Mesenteric fat pad (tissue), 1 donor: ENCODE results near the gene HOXA6. TPM values are rescaled to one million over a fixed set of nuclear protein-coding genes. Genes with fewer than 3 reads are reported as not detected.

Source experiments
- DNase-seq: peaks from one replicate; pipeline ENCODE4 v3.0.0-alpha.2; 2020; ENCODE audit warnings: low spot score
- total RNA-seq: library from RNA; stranded (reverse); fragmentation: NEBNext Ultra II Directional; extraction: Animal tissue kit (Norgen Biotek cat#: 25700); gene quantifications from one replicate; pipeline ENCODE4 v1.2.1, GENCODE V29; 2021
- donor health status: DM: yes; HTN: yes; CAD: no.

The HOXA6 gene
- total RNA-seq, 1 donor from 2014 or later = 3.1 TPM

DNA sequence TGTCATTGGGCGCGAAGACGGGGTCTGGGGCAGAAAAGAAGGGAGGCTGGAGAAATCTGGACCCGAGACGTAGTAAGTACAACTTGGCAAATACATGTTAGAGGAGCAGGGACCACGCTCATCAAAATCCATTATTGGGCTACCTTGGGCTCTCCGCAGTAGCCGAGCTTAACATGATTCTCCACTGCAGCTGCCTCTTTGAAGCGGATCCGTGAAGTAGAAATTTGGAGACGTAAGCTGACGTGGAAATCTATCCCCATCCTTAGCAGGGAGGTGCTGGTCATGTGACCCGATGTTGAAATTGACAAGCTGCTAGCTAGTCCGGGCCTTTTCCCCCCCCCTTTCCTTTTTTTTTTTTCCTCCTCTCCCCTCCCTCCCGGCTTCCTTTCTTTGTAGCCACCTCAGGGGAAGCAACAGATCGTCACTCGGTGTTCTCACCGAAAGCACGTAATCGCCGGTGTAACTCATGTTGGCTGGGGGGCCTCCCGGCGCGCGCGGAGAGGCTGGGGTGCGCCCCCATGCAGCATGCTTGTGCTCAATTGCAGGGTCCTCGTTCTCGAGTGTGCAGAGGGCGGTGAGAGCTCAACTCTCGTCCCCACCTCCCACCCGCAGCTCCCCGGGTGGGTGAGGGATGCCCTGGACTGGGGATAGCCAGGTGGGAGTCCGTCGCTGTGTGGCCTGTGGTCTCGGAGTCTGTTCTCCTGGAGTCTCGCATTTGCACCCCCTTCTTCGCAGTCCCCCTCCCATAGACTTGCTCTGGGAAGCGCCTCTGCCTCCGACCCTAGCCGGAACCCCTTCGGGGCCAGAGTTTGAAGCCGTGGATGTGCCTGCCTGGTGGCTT, 37.7 kb upstream of the HOXA6 start, which contains the start of gene HOXA11:
HOXA11 (minus strand) TSS at position 220 of the 841 bp plus-strand sequence; CDS start at position 132, 88 bp downstream.
- DNase-seq = peak; percentile 83

DNA sequence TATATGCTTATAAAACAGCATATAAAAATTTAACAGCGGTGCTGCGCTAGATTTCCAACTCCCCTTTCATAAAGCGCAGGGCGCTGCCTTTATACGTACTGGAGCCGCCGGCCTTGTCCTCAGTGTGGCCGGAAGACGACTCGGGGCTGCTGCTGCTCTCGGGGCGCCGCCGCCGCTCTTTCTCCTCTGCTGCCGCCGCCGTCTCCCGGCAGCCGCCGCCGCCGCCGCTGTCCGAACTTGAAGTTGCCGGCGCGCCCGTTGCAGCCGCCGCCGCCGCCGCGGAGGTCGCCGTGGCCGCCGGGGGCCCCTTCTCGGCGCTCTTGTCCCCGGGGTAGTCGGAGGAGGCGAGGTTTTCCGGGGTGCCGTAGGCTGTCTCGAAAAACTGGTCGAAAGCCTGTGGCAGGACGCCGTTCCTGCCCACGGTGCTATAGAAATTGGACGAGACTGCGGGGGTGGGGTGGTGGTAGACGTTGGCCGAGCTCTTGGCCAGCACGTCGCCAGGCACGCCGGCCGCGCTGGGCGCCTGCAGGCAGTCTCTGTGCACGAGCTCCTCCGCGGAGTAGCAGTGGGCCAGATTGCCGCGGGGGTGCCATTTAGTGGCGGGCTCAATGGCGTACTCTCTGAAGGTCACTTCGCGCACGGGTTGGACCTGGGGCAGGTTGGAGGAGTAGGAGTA, 36.9 kb upstream of the HOXA6 start:
- DNase-seq = peak; percentile 87

DNA sequence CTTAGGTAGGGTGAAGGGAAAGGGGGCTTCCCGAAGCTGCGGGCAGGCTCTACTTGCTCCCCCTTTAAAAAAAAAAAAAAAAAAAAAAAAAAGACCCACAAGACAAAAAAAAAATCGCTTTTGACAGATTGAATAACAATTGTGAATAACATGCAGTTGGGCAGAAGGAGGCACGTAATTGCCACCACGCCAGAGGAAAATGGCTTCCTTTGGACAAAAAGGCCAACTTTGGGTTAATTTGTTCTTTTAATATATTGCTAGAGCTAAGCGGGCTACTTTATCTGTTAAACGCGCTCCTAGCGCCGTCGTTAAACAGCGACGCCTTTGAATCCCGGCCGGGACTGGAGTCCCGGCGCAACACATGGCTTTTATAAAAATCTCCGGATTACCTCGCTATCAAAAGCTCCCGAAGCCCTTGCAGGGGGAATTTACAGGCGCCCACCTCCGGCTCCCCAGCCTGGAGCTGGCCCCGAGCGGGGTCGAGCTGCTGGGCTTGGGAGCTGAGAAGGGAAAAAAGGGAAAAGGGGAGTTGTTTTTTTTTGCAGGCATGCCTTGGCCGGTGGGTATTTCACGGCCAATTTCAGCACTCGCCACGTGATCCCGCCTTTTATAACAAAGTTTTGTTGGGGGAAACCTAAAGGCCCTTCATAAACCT, 36.2 kb upstream of the HOXA6 start:
- peak; percentile 73 for DNase-seq

DNA sequence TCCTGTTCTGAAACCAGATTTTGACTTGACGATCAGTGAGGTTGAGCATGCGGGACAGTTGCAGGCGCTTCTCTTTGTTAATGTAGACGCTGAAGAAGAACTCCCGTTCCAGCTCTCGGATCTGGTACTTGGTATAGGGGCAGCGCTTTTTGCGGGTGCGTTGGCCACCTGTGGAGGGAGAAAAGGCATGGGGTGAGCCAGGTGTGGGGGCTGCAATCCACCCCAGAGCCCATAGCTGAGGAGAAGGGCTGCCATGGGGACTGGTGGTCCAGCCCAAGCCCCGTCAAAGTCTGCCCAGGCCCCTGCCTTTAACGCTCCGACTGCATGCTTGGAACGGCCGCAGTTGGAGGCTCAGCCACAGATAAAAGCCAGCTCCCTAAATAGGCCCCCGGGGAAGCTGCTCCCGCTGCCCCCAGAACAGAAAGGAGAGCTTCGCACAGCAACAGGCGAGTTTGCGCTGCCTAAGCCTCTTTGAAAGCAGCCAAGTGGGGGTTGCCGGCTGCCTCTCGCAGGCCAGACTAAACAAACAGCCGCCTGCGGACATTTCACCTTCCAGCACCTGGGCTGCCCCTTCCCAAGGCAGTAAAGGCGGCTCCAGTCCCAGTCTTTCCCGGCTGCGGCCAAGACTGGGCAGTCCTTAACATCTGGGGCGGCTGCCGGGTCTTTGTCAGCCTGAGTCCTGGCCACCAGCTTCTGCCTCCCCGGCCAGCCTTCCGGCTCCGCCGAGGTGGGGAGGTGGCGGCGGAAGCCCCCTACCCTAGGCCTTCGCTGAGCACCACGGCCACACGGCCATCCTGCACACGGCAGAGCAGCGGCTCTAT, 35.5 kb upstream of the HOXA6 start:
- peak; percentile 79 for DNase-seq

DNA sequence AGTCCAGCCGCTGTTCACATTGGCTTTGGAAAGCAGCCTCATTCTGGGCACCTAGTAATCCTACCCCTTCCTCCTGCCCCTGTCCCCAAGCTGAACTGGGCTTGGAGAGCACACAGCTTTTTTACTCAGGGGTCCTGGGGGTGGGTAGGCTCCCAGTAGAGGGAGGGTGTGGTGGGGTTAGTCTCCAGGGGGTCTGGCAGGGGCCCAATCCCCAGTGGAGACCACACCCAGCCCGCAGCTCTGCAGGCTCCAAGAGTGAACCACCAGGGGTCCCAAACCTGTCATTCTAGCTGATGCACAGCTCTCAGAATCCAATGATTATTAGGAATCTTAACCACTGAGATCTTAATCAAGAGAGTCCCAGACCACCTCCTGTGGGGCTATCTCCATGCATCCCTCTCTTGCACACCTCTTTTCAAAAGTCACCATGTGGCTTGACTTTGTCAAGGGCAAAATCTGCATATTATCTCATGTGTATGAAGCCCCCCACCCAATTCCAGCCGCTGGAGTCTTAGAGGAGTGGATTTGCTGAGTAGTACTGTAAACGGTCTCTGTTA, 34.8 kb upstream of the HOXA6 start:
- DNase-seq = peak; percentile 67

DNA sequence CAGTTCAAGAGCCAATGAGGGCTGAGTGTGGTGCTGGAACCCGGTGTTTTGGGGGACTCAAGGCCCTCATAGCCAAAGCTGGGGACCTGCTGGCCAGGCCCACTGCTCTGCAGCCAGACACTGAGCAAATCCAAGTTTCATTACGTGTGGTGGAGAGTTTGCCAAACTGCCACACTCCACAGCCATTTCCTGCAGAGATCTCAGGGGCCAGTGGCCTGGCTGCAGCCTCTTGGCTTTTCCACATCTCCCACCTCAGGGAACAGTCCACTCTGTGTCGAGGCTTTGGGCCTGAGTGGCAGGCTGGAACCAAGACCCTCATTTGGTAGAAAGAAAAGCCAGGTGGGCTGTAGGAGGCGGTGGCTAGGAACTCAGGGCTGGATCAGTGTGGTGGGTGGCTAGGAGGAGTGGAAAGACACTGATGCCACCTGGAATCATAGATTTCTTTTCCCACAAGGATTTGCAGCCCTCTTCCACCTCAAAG, 34.3 kb upstream of the HOXA6 start:
- peak; percentile 67 for DNase-seq

DNA sequence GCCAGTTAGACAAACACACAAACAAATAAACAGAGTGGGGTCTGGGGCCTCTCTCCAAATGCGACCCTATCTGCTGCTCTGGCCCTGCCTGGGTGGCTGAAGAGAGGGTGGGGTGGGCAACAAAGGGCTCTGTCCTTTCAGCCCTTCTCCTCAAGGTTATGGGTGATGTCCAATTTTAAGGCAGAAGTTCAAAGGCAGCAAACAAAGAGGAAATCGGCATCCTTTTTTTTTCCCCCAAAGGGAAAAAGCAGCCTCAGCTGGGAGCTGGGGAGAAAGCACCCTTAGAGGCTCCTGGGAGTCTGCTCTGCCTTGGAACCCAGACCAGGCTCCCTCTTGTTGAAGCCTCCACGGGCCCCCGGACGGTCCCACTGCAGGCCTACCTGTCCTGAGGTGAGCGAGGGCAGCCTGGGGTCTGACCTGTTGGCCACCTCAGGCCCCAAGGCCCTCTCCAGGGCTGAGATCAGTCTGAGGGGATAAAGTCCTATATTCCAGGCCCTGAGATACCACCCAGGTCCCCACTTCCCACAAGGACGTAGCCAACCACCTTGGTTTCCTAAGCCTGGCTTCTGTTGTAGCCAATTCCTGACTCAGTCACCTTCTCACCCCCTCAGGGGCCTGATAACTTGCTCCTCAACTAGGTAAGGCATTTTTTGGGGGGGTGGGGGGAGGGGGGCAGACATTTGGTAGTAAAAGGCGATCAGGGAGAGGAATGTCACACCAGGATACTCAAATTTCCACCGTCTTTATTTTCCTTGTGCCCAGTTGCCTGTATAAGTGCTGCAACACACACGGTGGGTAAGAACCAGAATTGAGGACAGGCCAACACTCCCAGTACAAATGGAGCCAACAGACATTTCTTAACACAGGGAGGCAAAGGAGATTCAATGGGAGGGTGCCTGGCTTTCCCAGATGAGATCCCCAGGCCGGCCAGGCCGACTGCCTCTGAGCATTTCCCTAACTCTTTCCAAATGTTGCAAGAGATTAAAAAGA, 33.2 kb upstream of the HOXA6 start:
- peak; percentile 69 for DNase-seq

DNA sequence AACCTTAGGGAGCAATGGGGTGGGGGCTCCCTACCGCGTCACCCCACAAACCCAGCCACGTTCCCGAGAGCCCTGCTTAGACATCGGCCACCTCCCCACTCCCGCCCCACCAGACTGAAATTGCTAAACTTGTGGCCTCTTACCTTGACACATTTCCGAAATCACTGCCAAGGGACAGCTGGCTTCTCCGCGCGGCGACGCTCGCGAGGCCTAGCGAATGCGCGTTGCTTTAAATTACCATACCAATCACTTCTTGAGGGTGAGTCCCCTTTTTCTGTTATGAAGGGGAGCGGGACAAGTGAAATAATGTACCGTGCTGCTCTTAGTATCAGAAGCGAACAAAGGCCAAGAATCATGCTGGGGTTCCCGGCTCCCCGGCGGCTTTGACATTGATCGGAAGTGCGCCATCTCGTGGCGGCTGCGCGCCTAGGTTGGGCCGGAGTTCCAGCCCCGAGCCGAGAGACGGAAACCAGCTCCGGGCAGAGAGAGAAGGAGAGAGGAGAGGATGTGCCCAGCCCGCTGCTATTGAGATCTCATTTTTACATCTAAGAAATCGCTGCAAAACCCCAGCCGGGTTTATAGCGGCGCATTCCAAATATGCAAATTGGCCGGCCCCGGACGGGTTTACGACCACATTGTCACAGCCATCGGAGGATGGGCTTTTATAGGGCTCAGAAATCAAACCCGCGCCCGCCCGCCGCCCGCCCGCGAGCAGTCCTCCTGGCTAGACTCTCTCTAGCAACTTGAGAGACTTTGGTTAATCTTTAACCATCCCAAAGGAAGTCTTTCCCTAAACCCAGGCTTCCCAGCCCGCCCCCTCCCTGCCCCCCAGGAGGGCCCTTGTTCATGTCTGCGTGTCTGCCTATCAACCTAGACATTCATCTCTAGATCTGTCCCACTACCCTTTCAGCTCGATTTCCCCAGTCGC, 32.2 kb upstream of the HOXA6 start:
- DNase-seq = peak; percentile 94

DNA sequence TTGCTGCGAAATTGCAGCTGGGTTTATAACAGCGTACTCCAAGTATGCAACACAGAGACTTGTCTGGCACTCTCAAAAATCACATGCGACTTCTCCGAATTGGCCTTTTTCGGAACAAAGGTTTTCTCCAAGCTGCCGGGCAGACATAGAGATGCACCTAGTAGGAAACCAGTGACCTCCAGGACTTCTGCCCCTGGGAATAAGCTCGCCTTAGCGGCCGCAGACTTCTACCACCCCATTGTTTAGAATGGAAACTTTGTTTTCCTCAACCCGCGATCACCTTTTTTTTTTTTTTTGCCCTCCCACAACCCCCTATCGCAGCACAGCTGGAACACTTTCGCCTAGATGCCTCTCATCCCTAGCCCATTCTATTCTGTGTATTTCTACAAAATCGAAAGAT, 31.5 kb upstream of the HOXA6 start:
- DNase-seq = peak; percentile 45

DNA sequence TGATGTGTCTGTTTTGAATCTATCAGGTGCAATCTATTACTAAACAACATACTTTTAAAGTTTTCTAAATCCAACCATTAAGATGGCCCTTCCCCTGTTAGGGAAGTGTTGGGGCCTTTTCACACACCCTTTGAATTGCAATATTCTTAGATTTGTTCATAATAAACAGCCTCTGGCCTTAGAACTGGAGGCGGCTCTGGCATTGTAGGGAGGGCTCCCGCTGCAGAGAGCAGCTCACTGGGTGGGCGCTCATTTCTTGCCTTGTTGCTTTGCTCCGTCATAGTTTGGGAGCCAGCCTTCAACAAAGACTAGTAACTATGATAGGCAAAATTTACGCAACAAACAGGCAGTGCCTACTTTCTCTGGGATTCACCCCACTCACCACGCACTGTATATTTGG, 30.8 kb upstream of the HOXA6 start:
- peak; percentile 62 for DNase-seq

DNA sequence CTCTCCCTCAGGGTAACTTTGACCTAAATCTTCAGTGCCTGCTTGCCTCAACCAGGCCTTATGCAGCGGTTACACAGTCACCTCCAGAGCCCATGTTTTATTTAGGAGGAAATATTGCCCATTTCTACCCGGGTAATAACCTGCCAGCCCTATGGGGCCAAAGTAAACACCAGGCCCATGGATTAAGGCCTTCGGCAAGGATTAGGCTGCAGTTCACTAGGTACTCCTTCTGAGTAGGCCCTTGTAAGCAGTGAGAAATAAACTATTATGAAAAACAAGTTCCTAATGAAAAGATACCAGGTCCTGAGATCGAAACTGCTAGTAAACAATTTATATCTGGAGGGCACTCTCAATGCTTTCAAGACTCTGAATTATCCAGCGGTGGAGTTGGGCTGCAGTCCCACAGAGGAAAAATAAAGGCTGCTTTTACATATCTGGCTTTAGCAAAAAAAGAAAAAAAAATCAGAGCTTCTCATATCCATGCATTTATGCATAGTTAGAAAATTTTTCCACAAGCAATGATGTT, 30.3 kb upstream of the HOXA6 start:
- DNase-seq = no peak

DNA sequence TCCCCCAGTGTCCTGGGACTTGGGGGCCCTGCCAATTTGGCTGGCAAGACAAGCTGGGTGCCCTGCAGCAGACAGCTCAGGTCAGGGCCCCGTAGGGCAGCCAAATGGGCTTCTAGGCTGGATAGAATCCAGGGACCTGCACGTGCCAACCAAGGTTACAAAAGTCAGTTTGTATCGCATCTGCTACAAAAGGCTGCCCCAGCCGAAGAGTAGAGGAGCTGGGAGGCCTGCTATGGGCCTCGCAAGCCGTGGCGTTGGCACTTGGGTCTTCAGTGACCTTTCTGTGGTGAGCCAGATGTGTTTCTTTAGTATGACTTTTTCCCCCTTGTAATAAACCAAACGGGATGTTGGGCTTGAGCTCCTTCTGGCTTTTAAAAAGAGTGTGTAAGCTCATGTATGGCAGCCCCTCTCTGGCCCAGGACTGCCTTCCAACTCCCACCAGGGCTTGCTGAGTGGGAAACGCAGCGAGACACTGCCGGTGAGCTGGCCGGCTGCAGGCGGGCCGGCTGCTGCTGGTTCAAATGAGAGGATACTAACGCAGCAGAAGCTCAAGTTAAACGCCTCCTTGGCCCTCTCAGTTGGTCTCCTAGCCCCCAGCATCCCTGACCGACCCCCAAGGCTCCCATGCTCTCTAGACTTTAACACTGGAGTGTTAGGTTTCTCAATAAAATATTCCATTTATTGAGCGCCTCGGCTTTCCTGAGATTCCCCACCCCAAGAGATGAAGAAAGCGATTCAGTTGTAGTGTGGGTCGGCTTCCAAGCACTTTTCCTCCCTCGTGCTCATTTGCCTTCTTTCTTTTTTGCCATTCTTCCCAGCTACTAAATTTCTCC, 29.6 kb upstream of the HOXA6 start:
- peak; percentile 82 for DNase-seq

DNA sequence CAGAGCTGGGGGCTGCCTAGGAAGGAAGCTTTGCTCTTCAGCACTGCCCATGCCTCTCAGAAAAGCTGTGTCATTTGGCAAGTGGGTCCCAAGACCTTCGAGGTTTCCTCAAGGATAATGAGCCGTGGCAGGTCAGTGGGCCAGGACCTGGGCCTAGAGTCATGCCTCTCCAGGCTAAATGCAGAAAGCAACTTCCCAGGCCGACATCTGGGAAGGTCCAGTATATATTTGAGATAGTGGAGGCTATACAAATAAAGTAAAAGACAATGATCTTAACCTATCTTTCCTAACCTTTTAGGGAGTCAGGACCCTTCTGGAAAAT, 28.9 kb upstream of the HOXA6 start:
- DNase-seq = no peak

DNA sequence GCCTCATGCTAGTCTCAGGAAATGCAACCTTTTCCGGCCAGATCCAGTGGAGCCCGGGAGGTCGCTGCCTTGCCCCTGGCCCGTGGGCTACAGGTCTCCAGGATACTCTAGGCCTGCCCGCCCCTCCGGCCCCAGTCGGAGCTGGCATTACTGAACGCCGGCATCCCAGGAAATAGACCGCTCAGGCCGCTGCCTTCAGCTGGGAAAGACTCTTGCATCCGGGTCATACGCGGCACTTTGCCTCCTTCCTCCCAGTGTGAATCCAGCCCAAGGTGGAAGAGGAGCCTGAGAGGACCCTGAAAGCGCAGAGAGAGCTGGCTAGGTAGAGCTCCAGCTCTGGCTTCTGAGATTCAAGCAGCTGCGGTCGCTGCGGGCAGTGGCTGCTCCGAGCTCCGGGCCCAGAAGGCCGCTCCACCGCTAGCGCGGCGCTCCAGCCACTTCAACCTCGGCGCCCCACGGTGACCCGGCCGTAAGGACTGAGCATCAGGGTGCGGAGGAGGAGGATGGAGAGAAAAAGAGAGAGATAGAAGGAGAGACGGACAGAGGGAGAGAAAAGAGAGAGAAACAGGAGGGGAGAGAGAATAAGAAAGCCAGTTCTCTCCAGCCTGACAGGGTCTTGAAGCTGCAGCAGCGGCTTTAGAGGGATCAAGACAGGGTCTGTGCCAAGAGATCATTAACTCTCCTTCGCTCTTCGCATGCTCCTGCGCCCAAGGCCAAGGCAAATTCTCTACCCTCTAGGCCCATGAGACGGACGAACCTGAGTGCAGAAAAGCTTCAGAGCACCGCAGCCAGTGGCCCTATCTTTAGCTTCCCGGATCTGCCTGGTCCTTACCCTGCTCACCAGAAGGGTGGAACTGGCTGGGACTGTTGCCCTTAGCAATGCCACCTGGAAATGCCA, 28.3 kb upstream of the HOXA6 start:
- peak; percentile 81 for DNase-seq

DNA sequence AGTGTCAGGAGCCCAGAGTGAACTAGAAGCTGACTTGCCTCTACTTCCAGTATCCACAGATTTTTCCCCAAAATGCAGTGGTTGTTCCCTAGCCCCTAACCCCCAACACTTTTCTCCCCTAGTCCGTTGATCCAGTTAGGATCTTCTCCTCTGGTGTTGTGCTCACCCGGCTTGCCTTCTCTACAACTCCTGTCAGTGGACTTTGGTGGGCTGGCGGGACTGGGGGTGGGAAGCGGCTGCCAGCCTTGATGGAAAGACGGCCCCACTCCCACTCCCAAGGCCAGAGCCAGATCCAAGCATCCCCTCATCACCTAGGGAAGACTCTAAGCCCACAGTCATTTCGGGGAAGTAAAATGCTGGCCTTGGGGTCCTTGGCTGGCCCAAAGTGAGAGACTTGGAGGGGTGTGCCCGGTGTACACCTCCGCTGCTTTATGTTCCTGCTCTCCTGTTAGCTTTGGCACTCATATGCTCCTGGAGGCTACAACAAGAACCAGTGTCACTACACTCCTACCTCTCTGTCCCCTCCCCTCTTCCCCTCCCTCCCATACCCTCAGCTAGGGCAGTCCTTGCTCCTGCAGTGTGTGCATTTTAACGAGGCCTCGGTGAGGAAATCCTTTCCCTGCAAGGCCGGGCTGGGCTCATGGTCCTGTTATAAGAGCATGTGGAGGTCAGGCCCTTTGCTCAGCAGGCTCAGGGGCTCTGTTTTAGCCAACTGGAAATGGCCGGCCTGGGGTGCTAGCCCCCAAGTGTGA, 27.5 kb upstream of the HOXA6 start:
- peak; percentile 24 for DNase-seq
